ENCODE results near the gene PPP3CA. TPM values are rescaled to one million over a fixed set of nuclear protein-coding genes. Genes with fewer than 3 reads are reported as not detected.

The PPP3CA gene
- total and polyA plus RNA-seq, 2 donors (not counting 1 experiment from before 2014, with no cell fraction given) = 66.4 to 79.3 TPM

DNA sequence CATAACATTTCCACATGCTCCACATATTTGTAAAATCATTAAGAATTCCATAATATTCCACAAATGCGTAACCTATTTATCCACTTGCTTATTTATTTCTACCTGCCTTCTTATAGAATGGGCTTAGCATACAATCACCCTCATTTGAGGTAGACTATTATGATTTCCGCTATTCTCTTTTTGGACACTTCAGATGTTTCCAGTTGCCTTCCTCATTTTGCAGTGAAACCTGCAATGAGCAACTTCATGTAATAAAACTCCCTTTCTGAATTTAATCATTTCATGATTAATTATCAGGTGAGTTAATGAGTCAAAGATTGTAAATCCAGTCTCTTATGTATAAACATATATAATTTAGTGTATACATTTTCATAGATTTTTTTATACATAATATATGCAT is 58.0 kb downstream of the PPP3CA start:
- no peak for DNase-seq (ENCODE audit: low read depth in 2 of 2)
- Histone ChIP-seq H3K4me3 (replicated peaks in 1 of 4; ENCODE audit: control extremely low read depth in 1 of 4, insufficient read depth in 1 of 4, low read depth in 3 of 4, low read length in 4 of 4) (no peak overlapping the region), H3K4me2 (ENCODE audit: extremely low read depth, insufficient read depth, low read length) (no peak overlapping the region), H3K4me1 (ENCODE audit: control insufficient read depth, extremely low read depth, insufficient read depth, low read length) (peaks cover 2% of the 10 kb centered on the region), H3K27me3 (ENCODE audit: control insufficient read depth, insufficient read depth, low read length) (no peaks in the 10 kb centered on the region), H3K36me3 (ENCODE audit: control insufficient read depth, insufficient read depth, low read length) (no peaks in the 10 kb centered on the region), H3K9ac (ENCODE audit: insufficient read depth, low read length) (no peak overlapping the region), H2AFZ (ENCODE audit: low read length) (no peak overlapping the region), H3K79me2 (ENCODE audit: control insufficient read depth, insufficient read depth, low read length) (peaks cover 38% of the 10 kb centered on the region), H4K20me1 (ENCODE audit: control insufficient read depth, extremely low read depth, insufficient read depth, low read length) (no peaks in the 10 kb centered on the region), H3K27ac (ENCODE audit: insufficient read depth, low read length) (no peak overlapping the region), H3K9me3 (ENCODE audit: control insufficient read depth, insufficient read depth, low read depth, low read length) (no peaks in the 10 kb centered on the region)
- TF ChIP-seq EZH2 (IDR thresholded peaks at IDR 0.05; ENCODE audit: low read length, missing control alignments) = no peak
- TF ChIP-seq, protein P1, sequence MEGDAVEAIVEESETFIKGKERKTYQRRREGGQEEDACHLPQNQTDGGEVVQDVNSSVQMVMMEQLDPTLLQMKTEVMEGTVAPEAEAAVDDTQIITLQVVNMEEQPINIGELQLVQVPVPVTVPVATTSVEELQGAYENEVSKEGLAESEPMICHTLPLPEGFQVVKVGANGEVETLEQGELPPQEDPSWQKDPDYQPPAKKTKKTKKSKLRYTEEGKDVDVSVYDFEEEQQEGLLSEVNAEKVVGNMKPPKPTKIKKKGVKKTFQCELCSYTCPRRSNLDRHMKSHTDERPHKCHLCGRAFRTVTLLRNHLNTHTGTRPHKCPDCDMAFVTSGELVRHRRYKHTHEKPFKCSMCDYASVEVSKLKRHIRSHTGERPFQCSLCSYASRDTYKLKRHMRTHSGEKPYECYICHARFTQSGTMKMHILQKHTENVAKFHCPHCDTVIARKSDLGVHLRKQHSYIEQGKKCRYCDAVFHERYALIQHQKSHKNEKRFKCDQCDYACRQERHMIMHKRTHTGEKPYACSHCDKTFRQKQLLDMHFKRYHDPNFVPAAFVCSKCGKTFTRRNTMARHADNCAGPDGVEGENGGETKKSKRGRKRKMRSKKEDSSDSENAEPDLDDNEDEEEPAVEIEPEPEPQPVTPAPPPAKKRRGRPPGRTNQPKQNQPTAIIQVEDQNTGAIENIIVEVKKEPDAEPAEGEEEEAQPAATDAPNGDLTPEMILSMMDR (conservative IDR thresholded peaks at IDR 0.05 in 1 of 2, IDR thresholded peaks at IDR 0.05 in 1 of 2; ENCODE audit: low read depth in 1 of 2, low read length in 2 of 2) = no peak

DNA sequence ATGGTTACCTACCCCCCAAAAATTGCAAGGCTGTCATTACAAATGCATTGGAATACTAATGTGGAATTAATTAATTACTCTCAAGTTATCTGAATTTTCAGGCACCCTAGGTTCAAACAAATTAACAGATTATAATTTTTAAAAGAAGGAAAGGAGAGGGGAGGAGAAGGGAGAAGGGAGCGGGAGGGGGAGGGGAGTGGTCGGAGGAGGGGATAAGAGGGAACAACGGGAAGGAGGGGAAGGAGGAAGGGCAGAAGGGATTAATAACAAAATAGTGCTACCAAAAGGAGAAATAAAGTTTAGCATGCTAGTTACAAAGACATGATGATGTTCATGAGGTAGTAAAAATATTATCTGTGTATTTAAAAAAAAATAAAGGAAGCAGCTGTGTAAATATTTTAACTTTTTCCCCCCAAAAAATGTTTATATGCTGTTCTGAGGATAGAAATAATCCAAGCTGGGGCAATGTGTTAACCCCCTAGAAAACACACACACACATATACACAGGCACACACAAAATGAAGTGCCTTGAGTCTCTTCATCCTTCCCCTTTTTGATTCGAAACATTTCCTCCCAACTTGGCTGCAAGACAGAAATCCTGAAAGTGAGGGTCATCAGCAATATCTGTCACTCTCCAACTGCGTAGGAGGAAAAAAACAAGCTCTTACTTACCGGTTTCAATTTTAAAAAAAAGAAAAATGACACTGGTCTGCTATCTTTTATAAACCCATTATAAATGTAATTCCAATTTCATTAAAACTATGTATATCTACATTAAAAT is 58.8 kb downstream of the PPP3CA start:
- Histone ChIP-seq H3K9ac (ENCODE audit: insufficient read depth, low read length) (no peak overlapping the region), H3K4me3 (replicated peaks in 1 of 4; ENCODE audit: control extremely low read depth in 1 of 4, insufficient read depth in 1 of 4, low read depth in 3 of 4, low read length in 4 of 4) (no peak overlapping the region), H3K4me1 (ENCODE audit: control insufficient read depth, extremely low read depth, insufficient read depth, low read length) (peaks cover 2% of the 10 kb centered on the region), H3K36me3 (ENCODE audit: control insufficient read depth, insufficient read depth, low read length) (no peaks in the 10 kb centered on the region), H3K27ac (ENCODE audit: insufficient read depth, low read length) (no peak overlapping the region), H3K9me3 (ENCODE audit: control insufficient read depth, insufficient read depth, low read depth, low read length) (no peaks in the 10 kb centered on the region), H3K27me3 (ENCODE audit: control insufficient read depth, insufficient read depth, low read length) (no peaks in the 10 kb centered on the region), H2AFZ (ENCODE audit: low read length) (no peak overlapping the region), H4K20me1 (ENCODE audit: control insufficient read depth, extremely low read depth, insufficient read depth, low read length) (no peaks in the 10 kb centered on the region), H3K4me2 (ENCODE audit: extremely low read depth, insufficient read depth, low read length) (peak overlapping the region; percentile 0), H3K79me2 (ENCODE audit: control insufficient read depth, insufficient read depth, low read length) (peaks cover 36% of the 10 kb centered on the region)
- DNase-seq (ENCODE audit: low read depth in 2 of 2) = peak; percentile 22 to 46
- TF ChIP-seq, protein P1 (conservative IDR thresholded peaks at IDR 0.05 in 1 of 2, IDR thresholded peaks at IDR 0.05 in 1 of 2; ENCODE audit: low read depth in 1 of 2, low read length in 2 of 2) = no peak
- no peak for TF ChIP-seq EZH2 (IDR thresholded peaks at IDR 0.05; ENCODE audit: low read length, missing control alignments)

DNA sequence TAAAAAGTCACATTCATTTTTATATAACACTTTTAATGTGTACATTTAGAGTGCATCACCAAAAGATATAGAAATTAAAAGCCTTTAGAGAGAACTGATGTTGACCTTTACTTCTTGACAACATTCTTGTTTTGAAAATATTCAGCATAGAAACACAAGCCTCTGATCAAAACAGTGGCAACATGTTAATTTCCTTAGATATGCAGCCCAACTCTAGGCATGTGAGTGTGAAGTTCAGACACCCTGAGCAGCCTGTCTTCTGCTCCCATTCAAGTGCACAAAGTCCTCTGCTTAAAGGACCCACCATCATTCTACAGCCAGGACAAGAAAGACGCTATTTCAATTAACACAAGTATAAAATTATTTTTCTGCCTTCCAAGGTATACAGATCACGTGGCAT is 60.0 kb downstream of the PPP3CA start:
- no peaks in the 10 kb centered on the region for H4K20me1 ChIP-seq (ENCODE audit: control insufficient read depth, extremely low read depth, insufficient read depth, low read length)
- H3K9me3 ChIP-seq (ENCODE audit: control insufficient read depth, insufficient read depth, low read depth, low read length) = no peaks in the 10 kb centered on the region
- H3K27me3 ChIP-seq (ENCODE audit: control insufficient read depth, insufficient read depth, low read length) = no peaks in the 10 kb centered on the region
- DNase-seq (ENCODE audit: low read depth in 2 of 2) = no peak
- TF ChIP-seq, protein P1 (conservative IDR thresholded peaks at IDR 0.05 in 1 of 2, IDR thresholded peaks at IDR 0.05 in 1 of 2; ENCODE audit: low read depth in 1 of 2, low read length in 2 of 2) = no peak
- TF ChIP-seq EZH2 (IDR thresholded peaks at IDR 0.05; ENCODE audit: low read length, missing control alignments) = no peak
- H3K9ac ChIP-seq (ENCODE audit: insufficient read depth, low read length) = no peak overlapping the region
- peaks cover 30% of the 10 kb centered on the region for H3K79me2 ChIP-seq (ENCODE audit: control insufficient read depth, insufficient read depth, low read length)
- H3K4me3 ChIP-seq (replicated peaks in 1 of 4; ENCODE audit: control extremely low read depth in 1 of 4, insufficient read depth in 1 of 4, low read depth in 3 of 4, low read length in 4 of 4) = no peak overlapping the region
- H3K36me3 ChIP-seq (ENCODE audit: control insufficient read depth, insufficient read depth, low read length) = no peaks in the 10 kb centered on the region
- no peak overlapping the region for H3K4me2 ChIP-seq (ENCODE audit: extremely low read depth, insufficient read depth, low read length)
- H3K4me1 ChIP-seq (ENCODE audit: control insufficient read depth, extremely low read depth, insufficient read depth, low read length) = peaks cover 2% of the 10 kb centered on the region
- no peak overlapping the region for H2AFZ ChIP-seq (ENCODE audit: low read length)
- H3K27ac ChIP-seq (ENCODE audit: insufficient read depth, low read length) = no peak overlapping the region
